ENCODE results near the gene NAGPA. TPM values are rescaled to one million over a fixed set of nuclear protein-coding genes. Genes with fewer than 3 reads are reported as not detected.

The NAGPA gene
- polyA plus RNA-seq, 1 donor from 2014 or later: 36.6 TPM

- no peaks in the 10 kb centered on the region for H4K20me1 ChIP-seq (ENCODE audit: insufficient read depth)
- H3K4me2 ChIP-seq (ENCODE audit: low read length): peak overlapping the region; percentile 88
- TF ChIP-seq TAF1 (IDR thresholded peaks at IDR 0.05; ENCODE audit: low read depth): no peak
- TF ChIP-seq CTCF (IDR thresholded peaks at IDR 0.05; ENCODE audit: poor library complexity, severe bottlenecking): no peak
- no peak for TF ChIP-seq EP300 (conservative IDR thresholded peaks at IDR 0.05; ENCODE audit: poor library complexity, severe bottlenecking)
- TF ChIP-seq MXI1 (conservative IDR thresholded peaks at IDR 0.05; ENCODE audit: poor library complexity, severe bottlenecking): no peak
- TF ChIP-seq RAD21 (conservative IDR thresholded peaks at IDR 0.05): no peak
- TF ChIP-seq EZH2 (IDR thresholded peaks at IDR 0.05; ENCODE audit: borderline replicate concordance, insufficient read depth, low read length, poor library complexity, severe bottlenecking): no peak
- no peak for TF ChIP-seq POLR2AphosphoS5 (IDR thresholded peaks at IDR 0.05)
- no peak for TF ChIP-seq REST (IDR thresholded peaks at IDR 0.05; ENCODE audit: borderline replicate concordance)
- no peak for TF ChIP-seq SMC3 (conservative IDR thresholded peaks at IDR 0.05; ENCODE audit: poor library complexity)
- peak overlapping the region; percentile 55 for H3K27ac ChIP-seq (ENCODE audit: low read length)
- no peaks in the 10 kb centered on the region for H3K36me3 ChIP-seq (ENCODE audit: insufficient read depth, low read length)
- no peaks in the 10 kb centered on the region for H3F3A ChIP-seq (ENCODE audit: insufficient read depth, low read length, poor library complexity, severe bottlenecking)
- H3K9me2 ChIP-seq (ENCODE audit: insufficient read depth, low read length): no peaks in the 10 kb centered on the region
- H3K27me3 ChIP-seq (ENCODE audit: insufficient read depth, low read depth, low read length): no peaks in the 10 kb centered on the region
- peak overlapping the region; percentile 77 for H2AFZ ChIP-seq (ENCODE audit: low read depth, low read length)
- H3K9me3 ChIP-seq (ENCODE audit: low read length): no peaks in the 10 kb centered on the region
- peak overlapping the region; percentile 94 for H3K4me3 ChIP-seq (ENCODE audit: low read length)
- peak overlapping the region; percentile 69 for H3K9ac ChIP-seq (ENCODE audit: low read length)
- no peaks in the 10 kb centered on the region for H3K79me2 ChIP-seq (replicated peaks; ENCODE audit: insufficient read depth, low read length)
Observed at GRCh38 chr16:5034167-5034523, 410 bp upstream of the NAGPA start.

- no peaks in the 10 kb centered on the region for H4K20me1 ChIP-seq (ENCODE audit: insufficient read depth)
- no peaks in the 10 kb centered on the region for H3F3A ChIP-seq (ENCODE audit: insufficient read depth, low read length, poor library complexity, severe bottlenecking)
- H3K36me3 ChIP-seq (ENCODE audit: insufficient read depth, low read length): no peaks in the 10 kb centered on the region
- H3K27me3 ChIP-seq (ENCODE audit: insufficient read depth, low read depth, low read length): no peaks in the 10 kb centered on the region
- peak overlapping the region; percentile 40 for H2AFZ ChIP-seq (ENCODE audit: low read depth, low read length)
- H3K79me2 ChIP-seq (replicated peaks; ENCODE audit: insufficient read depth, low read length): no peaks in the 10 kb centered on the region
- peak overlapping the region; percentile 94 for H3K4me3 ChIP-seq (ENCODE audit: low read length)
- peak overlapping the region; percentile 69 for H3K9ac ChIP-seq (ENCODE audit: low read length)
- H3K4me2 ChIP-seq (ENCODE audit: low read length): peak overlapping the region; percentile 59
- H3K9me3 ChIP-seq (ENCODE audit: low read length): no peaks in the 10 kb centered on the region
- no peaks in the 10 kb centered on the region for H3K9me2 ChIP-seq (ENCODE audit: insufficient read depth, low read length)
- H3K27ac ChIP-seq (ENCODE audit: low read length): no peak overlapping the region
- no peak for TF ChIP-seq REST (IDR thresholded peaks at IDR 0.05; ENCODE audit: borderline replicate concordance)
- no peak for TF ChIP-seq EP300 (conservative IDR thresholded peaks at IDR 0.05; ENCODE audit: poor library complexity, severe bottlenecking)
- TF ChIP-seq POLR2AphosphoS5 (IDR thresholded peaks at IDR 0.05): no peak
Observed at GRCh38 chr16:5032748-5033167, 977 bp downstream of the NAGPA start.
